Kidney (tissue), 2 donors: ENCODE measurements around the gene MINAR1. TPM values are rescaled to one million over a fixed set of nuclear protein-coding genes. Genes with fewer than 3 reads are reported as not detected.

ENCODE experiments used
- polyA plus RNA-seq: library from polyadenylated mRNA; stranded (reverse); fragments of 350-450 nt; fragmentation: Illumina TruSeq; extraction: RNeasy Lipid Tissue Mini Kit (QIAGEN cat#74804); gene quantifications from one replicate; pipeline ENCODE4 v1.2.3, GENCODE V29; 2014; ENCODE audit warnings: low read depth, low replicate concordance; ENCODE audit not compliant: insufficient read depth
- total RNA-seq: library from RNA; stranded (reverse); fragmentation: NEBNext Ultra II Directional; extraction: Animal tissue kit (Norgen Biotek cat#: 25700); gene quantifications from one replicate; pipeline ENCODE4 v1.2.1, GENCODE V29; 2021
- donor health status: DM: yes; HTN: yes; CAD: no.

The MINAR1 gene
- total and polyA plus RNA-seq, 2 donors from 2014 or later = 0.15 to 0.47 TPM

Other genes starting within 250 kb of the MINAR1 start
- gene ANKRD34C, start 149.6 kb upstream of the MINAR1 start, total RNA-seq = not detected
- 0.11 TPM for gene ANKRD34C, start 149.6 kb upstream of the MINAR1 start, polyA plus RNA-seq
- gene TMED3, start 121.2 kb upstream of the MINAR1 start, total RNA-seq = 40.5 TPM
- gene TMED3, start 121.2 kb upstream of the MINAR1 start, polyA plus RNA-seq = 105 TPM